HG03460 (cell line): Measurements from ENCODE around the gene SPATA3.
"Not testable (repeated sequence)": the region's sequence is repeated elsewhere in the genome, so short reads cannot be mapped to it uniquely, and the experiment has no call there.

ENCODE experiments used
- ATAC-seq: cut with Tn5 transposase; IDR thresholded peaks from one replicate; pipeline ENCODE4 v1.9.1; 2021; ENCODE audit not compliant: unreplicated experiment

Gene SPATA3

GRCh38 chr2:231018184-231018583 lies 22.3 kb downstream of the SPATA3 start:
- ATAC-seq = no peak

DNA sequence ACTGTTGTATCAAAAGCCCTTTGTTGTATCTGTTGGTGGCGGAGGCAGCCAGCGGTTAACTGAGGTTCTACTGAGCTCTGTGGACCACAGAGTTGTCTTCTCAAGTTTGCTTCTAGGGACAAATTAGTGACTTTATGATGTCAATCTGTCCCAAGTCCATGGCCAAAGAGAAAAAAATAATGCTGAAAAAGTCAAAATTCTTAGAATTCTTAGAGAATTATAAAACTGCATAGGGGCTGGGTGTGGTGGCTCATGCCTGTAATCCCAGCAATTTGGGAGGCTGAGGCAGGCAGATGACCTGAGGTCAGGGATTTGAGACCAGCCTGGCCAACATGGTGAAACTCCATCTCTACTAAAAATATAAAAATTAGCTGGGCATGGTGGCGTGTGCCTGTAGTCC lies 29.1 kb downstream of the SPATA3 start:
- not testable (repeated sequence) for ATAC-seq

- no peak for ATAC-seq
Observed at GRCh38 chr2:231028889-231029288, 33.0 kb downstream of the SPATA3 start.

DNA sequence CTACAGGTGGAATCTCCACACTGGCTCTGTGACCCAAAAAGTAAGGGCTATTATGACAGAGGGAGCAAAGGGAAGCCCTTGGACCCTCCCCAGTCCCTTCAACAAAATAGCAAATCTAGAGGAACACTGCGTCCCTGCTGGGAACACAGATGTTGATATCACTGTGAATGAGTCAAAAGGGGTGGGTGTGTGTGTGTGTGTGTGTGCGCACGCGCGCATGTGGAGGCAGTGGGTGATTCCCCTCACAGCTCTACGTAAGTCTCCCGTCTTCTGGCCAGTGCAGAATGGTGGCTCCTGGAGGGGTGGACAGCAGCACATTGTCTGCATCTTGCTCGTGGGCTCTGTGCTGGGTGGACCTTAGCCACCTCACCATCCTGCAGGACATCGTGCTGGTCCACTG lies 33.6 kb downstream of the SPATA3 start:
- ATAC-seq = no peak

DNA sequence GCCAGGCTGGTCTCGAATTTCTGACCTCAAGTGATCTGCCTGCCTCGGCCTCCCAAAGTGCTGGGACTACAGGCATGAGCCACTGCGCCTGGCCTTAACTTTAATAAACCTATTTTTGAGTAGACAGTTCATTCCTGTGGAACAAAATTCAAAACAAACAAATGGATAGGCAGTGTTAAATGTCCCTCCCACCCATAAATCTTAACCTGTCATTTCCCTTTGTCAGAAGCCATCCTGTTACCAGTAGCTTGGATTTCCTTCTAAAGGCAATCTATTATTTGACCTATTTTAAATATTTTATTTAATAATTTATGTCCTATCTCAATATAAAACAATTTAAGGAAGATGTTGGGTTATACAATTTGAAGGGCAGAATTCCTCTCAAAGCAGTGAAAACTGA lies 34.8 kb downstream of the SPATA3 start:
- no peak for ATAC-seq

- ATAC-seq = no peak
Observed at GRCh38 chr2:231032575-231033140, 36.7 kb downstream of the SPATA3 start.

DNA sequence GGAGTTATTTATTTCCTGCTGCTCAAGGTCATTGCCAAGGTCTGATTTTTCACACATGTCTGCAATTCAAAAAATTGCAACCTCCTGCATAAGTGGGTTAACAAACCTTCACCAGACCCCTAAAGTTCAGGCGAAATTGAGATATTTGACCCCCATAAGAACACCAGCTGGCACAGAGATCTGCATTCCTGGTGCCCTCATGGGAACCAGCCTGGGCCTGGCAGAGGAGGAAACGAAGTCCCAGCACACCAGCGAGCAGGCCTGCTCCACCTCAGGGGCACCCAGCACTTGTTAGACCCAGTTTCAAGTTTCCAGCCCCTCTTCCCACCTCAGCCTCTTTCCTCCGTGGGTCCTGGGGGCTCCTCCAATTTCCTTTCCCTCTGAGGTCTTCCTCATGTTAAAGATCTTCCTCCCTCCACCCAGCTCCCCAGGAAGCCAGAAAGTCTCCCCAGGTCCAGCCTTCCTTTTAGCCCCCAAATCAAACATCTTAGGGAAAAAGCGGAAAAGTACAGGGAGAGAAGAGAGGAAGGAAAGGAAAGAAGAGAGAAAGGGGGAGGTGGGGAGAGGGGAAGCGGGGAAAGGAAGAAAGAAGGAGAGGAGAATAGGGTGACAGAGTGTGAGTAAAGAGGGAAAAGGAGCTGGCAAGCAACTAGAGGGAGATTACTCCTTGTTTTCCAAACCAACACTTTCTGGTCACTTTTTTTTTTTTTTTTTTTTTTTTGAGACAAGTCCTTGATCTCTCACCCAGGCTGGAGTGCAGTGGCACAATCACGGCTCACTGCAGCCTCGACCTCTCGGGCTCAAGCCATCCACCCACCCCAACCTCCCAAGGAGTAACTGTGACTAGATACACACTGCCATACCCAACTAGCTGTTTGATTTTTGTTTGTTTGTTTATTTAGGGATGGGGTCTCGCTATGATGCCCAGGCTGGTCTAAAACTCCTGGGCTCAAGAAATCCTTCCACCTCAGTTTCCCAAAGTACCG lies 37.5 kb downstream of the SPATA3 start:
- ATAC-seq = no peak

- no peak for ATAC-seq
Observed at GRCh38 chr2:231034291-231034882, 38.5 kb downstream of the SPATA3 start.

GRCh38 chr2:231036131-231036530 lies 40.2 kb downstream of the SPATA3 start:
- ATAC-seq = no peak

GRCh38 chr2:231036578-231037106 lies 40.7 kb downstream of the SPATA3 start:
- ATAC-seq = no peak

DNA sequence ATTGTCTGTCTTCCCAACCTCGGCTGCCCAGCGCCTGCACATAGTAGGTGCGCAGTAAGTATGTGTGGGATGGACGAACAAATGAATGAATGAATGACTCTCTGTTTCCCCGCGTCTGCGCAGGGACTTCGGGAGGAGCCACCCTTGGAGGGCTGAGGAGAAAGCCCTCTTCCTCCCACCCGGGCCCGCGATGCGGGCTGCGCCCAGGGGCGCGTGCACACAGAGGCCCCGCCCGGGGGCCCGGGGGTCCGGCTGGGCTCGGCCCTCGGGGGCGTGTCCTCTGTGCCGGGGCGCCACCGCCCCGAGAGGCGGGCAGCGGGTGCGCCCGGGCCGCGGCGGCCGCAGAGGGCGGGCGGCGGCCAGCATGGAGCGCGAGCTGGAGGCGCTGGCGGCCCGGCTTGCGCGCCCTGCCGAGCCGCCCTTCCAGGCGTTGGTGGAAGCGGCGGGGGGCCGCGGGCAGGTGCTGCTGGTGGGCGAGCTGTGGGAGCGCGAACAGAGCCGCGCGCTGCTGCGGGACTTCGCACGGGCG lies 41.3 kb downstream of the SPATA3 start, which contains the start of gene C2orf72:
Gene C2orf72 (plus strand): TSS at position 322 of the 529 bp plus-strand sequence. CDS start 43 bp downstream, at position 365.
- no peak for ATAC-seq

GRCh38 chr2:231037731-231038482 lies 42.0 kb downstream of the SPATA3 start:
- no peak for ATAC-seq

- ATAC-seq = no peak
Observed at GRCh38 chr2:231038483-231039293, 42.8 kb downstream of the SPATA3 start.

DNA sequence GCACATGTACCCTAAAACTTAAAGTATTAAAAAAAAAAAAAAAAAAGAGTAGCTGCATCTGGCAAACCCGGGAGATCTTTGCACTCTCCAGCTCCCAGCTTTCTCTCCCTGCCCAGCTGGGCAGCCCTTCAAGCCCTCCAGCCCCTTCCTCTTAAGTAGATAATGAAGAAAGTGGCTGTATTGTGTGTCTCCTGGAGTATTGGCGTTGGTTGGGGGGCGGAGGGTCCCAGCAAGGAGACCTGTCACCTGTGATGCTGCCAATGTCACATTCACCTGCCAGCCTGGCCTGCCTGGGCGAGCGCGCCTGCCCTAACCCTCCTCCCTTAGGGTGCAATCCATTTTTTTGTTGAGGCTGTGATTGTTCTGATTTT lies 43.4 kb downstream of the SPATA3 start:
- ATAC-seq = no peak

DNA sequence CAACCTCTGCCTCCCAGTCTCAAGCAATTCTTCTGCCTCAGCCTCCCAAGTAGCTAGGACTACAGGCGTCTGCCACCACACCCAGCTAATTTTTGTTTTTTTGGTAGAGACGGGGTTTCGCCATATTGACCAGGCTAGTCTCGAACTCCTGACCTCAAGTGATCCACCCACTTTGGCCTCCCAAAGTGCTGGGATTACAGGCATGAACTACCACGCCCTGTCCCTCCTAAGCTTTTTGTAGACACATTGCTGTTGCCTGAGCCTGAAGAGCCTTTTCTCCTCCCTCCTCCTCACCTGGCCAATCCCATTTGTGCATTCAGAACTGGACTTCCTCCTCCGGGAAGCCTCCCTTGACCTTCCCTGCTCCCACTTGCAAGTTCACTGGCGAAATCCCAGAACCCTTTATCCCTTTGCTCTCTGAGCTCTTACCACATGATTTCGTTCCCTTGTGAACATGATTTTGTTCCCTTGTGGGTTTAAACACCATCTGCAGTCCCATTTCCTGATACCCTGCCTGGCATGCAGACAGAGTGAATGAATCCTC lies 44.0 kb downstream of the SPATA3 start:
- no peak for ATAC-seq

DNA sequence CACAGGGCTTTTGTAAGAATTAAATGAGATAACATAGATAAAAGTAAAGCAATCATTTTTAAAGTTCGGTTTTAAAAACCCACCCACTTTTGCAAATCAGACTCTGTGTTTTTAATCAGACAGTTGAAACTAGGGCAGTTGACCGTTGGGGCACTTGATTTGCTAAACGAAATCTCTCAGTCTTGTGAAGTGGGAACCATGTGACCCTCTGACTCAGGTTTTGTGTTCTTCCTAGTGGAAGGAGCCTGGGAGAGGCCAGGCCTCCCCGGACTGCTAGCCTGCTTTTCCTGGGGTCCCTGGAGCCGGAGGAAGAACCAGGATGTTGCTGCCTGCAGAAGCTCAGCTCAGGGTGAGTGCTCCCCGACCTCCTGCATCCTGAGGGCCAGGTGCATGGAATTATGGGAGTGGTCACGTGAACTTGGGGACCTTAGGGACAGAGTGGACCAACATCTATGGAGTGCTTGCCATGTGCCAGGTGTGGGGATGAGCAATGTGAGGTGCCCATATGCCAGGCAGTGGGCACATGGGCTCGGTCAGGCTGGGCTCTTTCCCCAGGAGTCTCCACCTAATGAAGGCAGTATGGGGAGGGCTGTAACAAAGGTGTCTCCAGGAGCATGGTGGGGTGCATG lies 45.3 kb downstream of the SPATA3 start:
- ATAC-seq = no peak

GRCh38 chr2:231043796-231044195 lies 47.9 kb downstream of the SPATA3 start:
- no peak for ATAC-seq

GRCh38 chr2:231046916-231047273 lies 51.0 kb downstream of the SPATA3 start:
- no peak for ATAC-seq

GRCh38 chr2:231047274-231047922 lies 51.5 kb downstream of the SPATA3 start:
- no peak for ATAC-seq
